Measurements from ENCODE around the gene DUOXA1.

Gene DUOXA1

GRCh38 chr15:45157974-45158373, 28.3 kb upstream of the DUOXA1 start:
- Histone ChIP-seq H3K36me3 (ENCODE audit: control insufficient read depth, insufficient read depth, low read length) (no peaks in the 10 kb centered on the region), H3K27me3 (replicated peaks; ENCODE audit: control insufficient read depth, insufficient read depth, low read length) (no peaks in the 10 kb centered on the region), H3K4me3 (replicated peaks; ENCODE audit: low read depth, low read length) (no peak overlapping the region)
- TF ChIP-seq CTCF (IDR thresholded peaks at IDR 0.05; ENCODE audit: insufficient read depth, low read length, poor library complexity, severe bottlenecking): no peak
- DNase-seq (ENCODE audit: extremely low read depth, insufficient read length): no peak

GRCh38 chr15:45156744-45157455, 27.2 kb upstream of the DUOXA1 start:
- TF ChIP-seq CTCF (IDR thresholded peaks at IDR 0.05; ENCODE audit: insufficient read depth, low read length, poor library complexity, severe bottlenecking): no peak
- no peaks in the 10 kb centered on the region for H3K27me3 ChIP-seq (replicated peaks; ENCODE audit: control insufficient read depth, insufficient read depth, low read length)
- H3K36me3 ChIP-seq (ENCODE audit: control insufficient read depth, insufficient read depth, low read length): no peaks in the 10 kb centered on the region; the same call in 1 of the 2 replicates
- DNase-seq (ENCODE audit: extremely low read depth, insufficient read length): no peak
- H3K4me3 ChIP-seq (replicated peaks; ENCODE audit: low read depth, low read length): no peak overlapping the region

GRCh38 chr15:45155739-45156138, 26.1 kb upstream of the DUOXA1 start:
- Histone ChIP-seq H3K4me3 (replicated peaks; ENCODE audit: low read depth, low read length) (no peak overlapping the region), H3K36me3 (ENCODE audit: control insufficient read depth, insufficient read depth, low read length) (no peaks in the 10 kb centered on the region; the same call in 1 of the 2 replicates), H3K27me3 (replicated peaks; ENCODE audit: control insufficient read depth, insufficient read depth, low read length) (no peaks in the 10 kb centered on the region)
- DNase-seq (ENCODE audit: extremely low read depth, insufficient read length): no peak
- TF ChIP-seq CTCF (IDR thresholded peaks at IDR 0.05; ENCODE audit: insufficient read depth, low read length, poor library complexity, severe bottlenecking): no peak

GRCh38 chr15:45151998-45152828, 22.5 kb upstream of the DUOXA1 start:
- Histone ChIP-seq H3K36me3 (ENCODE audit: control insufficient read depth, insufficient read depth, low read length) (no peaks in the 10 kb centered on the region; the same call in 1 of the 2 replicates), H3K27me3 (replicated peaks; ENCODE audit: control insufficient read depth, insufficient read depth, low read length) (no peaks in the 10 kb centered on the region), H3K4me3 (replicated peaks; ENCODE audit: low read depth, low read length) (no peak overlapping the region)
- no peak for DNase-seq (ENCODE audit: extremely low read depth, insufficient read length)
- TF ChIP-seq CTCF (IDR thresholded peaks at IDR 0.05; ENCODE audit: insufficient read depth, low read length, poor library complexity, severe bottlenecking): no peak

- no peak for DNase-seq (ENCODE audit: extremely low read depth, insufficient read length)
- Histone ChIP-seq H3K4me3 (replicated peaks; ENCODE audit: low read depth, low read length) (no peak overlapping the region), H3K36me3 (ENCODE audit: control insufficient read depth, insufficient read depth, low read length) (no peaks in the 10 kb centered on the region; the same call in 1 of the 2 replicates), H3K27me3 (replicated peaks; ENCODE audit: control insufficient read depth, insufficient read depth, low read length) (no peaks in the 10 kb centered on the region)
- no peak for TF ChIP-seq CTCF (IDR thresholded peaks at IDR 0.05; ENCODE audit: insufficient read depth, low read length, poor library complexity, severe bottlenecking)
Measured at GRCh38 chr15:45150997-45151396, 21.3 kb upstream of the DUOXA1 start.

Data from GM06990 (cell line).